NCI-H2107 treated with DMSO at 0.1 percent for 48 hours (cell line): ENCODE data around the gene CCNE1.

ENCODE experiments used
- DNase-seq: peaks from one replicate; lab custom pipeline; 2025; ENCODE audit not compliant: unreplicated experiment; lab: John Stamatoyannopoulos, UW

CCNE1 gene

GRCh38 chr19:29842471-29843179 is 30.8 kb downstream of the CCNE1 start:
- no peak for DNase-seq

- DNase-seq: no peak
Observed at GRCh38 chr19:29843180-29844051, 31.6 kb downstream of the CCNE1 start.

GRCh38 chr19:29844891-29845573 is 33.2 kb downstream of the CCNE1 start:
- peak; percentile 43 for DNase-seq

- no peak for DNase-seq
Observed at GRCh38 chr19:29845574-29846176, 33.9 kb downstream of the CCNE1 start.

GRCh38 chr19:29849208-29849607 is 37.4 kb downstream of the CCNE1 start:
- no peak for DNase-seq

- no peak for DNase-seq
Observed at GRCh38 chr19:29850482-29850881, 38.7 kb downstream of the CCNE1 start.

- no peak for DNase-seq
Observed at GRCh38 chr19:29851769-29852521, 40.2 kb downstream of the CCNE1 start.

- no peak for DNase-seq
Observed at GRCh38 chr19:29854033-29854432, 42.2 kb downstream of the CCNE1 start.

GRCh38 chr19:29855087-29855486 is 43.3 kb downstream of the CCNE1 start:
- no peak for DNase-seq

- DNase-seq: no peak
Observed at GRCh38 chr19:29855741-29856500, 44.1 kb downstream of the CCNE1 start.

- peak; percentile 22 for DNase-seq
Observed at GRCh38 chr19:29858000-29858596, 46.3 kb downstream of the CCNE1 start.

GRCh38 chr19:29858621-29859020 is 46.8 kb downstream of the CCNE1 start:
- DNase-seq: no peak

GRCh38 chr19:29860492-29860891 is 48.7 kb downstream of the CCNE1 start:
- DNase-seq: no peak

- no peak for DNase-seq
Observed at GRCh38 chr19:29861574-29861973, 49.8 kb downstream of the CCNE1 start.

- no peak for DNase-seq
Observed at GRCh38 chr19:29866011-29866410, 54.2 kb downstream of the CCNE1 start.

- no peak for DNase-seq
Observed at GRCh38 chr19:29867984-29868383, 56.2 kb downstream of the CCNE1 start.

GRCh38 chr19:29871143-29871542 is 59.4 kb downstream of the CCNE1 start:
- no peak for DNase-seq

- no peak for DNase-seq
Observed at GRCh38 chr19:29872224-29872731, 60.5 kb downstream of the CCNE1 start.
